Kidney epithelial cell (primary cell): ENCODE measurements around the gene CD82. TPM values are rescaled to one million over a fixed set of nuclear protein-coding genes. Genes with fewer than 3 reads are reported as not detected.

Experiments
- DNase-seq: peaks from one replicate; pipeline ENCODE4 v3.0.0-alpha.2; 2010; ENCODE audit warnings: low read depth
- H3K27me3 ChIP-seq: 2 replicates; pipeline ENCODE4 v1.6.0; 2011; ENCODE audit warnings: low read length; ENCODE audit not compliant: control insufficient read depth, insufficient read depth
- H3K36me3 ChIP-seq: 2 replicates; pipeline ENCODE4 v1.5.1; 2011; ENCODE audit warnings: low read length; ENCODE audit not compliant: control insufficient read depth, insufficient read depth
- H3K4me3 ChIP-seq: 2 replicates; pipeline ENCODE4 v1.5.1; 2011; ENCODE audit warnings: low read depth, mild to moderate bottlenecking, control low read depth, low read length
- total RNA-seq: library from RNA; depleted of rRNA; stranded (reverse); fragments of >200 nt; gene quantifications from 2 replicates; pipeline ENCODE4 v1.2.3, GENCODE V29; 2015
- TF ChIP-seq, protein P1 (sequence below): IDR thresholded peaks from 2 replicates; pipeline ENCODE4 v1.5.1; 2011; ENCODE audit warnings: mild to moderate bottlenecking, moderate library complexity, low read length, control low read depth, inconsistent platforms; ENCODE audit not compliant: insufficient read depth, poor library complexity, severe bottlenecking

CD82 gene
- total RNA-seq: 46.1 and 47.3 TPM in 2 replicates

DNA sequence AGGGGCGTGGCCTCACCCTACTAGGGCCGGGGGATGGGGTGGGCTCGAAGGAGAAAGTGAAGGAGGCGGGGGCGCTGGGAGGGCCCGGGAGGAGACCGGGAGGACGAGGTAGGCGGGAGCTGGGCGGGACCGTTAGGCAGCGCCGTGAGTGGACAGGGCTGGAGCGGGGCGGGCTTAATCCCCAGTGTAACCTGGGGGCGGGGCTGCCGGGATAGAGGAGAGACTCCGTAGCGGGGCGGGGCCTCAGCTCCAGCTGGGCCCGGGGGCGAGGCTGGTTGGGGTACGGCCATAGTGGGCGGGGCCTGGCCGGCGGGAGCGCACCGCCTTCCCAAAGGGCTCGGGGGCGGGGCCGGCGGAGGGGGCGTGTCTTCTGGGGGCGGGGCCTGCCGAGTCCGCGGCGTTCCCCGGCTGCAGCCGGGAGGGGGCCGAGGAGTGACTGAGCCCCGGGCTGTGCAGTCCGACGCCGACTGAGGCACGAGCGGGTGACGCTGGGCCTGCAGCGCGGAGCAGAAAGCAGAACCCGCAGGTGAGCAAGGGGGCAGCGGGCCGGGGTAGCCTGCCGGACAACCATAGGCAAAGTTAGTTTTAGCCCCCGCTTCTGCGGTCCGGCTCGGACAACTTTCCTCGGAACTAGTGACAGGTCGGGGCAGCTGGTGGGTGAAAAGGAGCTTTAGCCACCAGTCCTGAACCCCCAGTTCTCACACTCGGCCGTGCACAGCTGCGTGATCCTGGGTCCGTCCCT, at the start of gene CD82:
CD82 (plus strand) TSS at position 453 of the 742 bp plus-strand sequence. CDS start 29,000 bp downstream, outside the sequence.
- TF ChIP-seq, protein P1, sequence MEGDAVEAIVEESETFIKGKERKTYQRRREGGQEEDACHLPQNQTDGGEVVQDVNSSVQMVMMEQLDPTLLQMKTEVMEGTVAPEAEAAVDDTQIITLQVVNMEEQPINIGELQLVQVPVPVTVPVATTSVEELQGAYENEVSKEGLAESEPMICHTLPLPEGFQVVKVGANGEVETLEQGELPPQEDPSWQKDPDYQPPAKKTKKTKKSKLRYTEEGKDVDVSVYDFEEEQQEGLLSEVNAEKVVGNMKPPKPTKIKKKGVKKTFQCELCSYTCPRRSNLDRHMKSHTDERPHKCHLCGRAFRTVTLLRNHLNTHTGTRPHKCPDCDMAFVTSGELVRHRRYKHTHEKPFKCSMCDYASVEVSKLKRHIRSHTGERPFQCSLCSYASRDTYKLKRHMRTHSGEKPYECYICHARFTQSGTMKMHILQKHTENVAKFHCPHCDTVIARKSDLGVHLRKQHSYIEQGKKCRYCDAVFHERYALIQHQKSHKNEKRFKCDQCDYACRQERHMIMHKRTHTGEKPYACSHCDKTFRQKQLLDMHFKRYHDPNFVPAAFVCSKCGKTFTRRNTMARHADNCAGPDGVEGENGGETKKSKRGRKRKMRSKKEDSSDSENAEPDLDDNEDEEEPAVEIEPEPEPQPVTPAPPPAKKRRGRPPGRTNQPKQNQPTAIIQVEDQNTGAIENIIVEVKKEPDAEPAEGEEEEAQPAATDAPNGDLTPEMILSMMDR: no peak
- peak; percentile 85 for DNase-seq

GRCh38 chr11:44516688-44517507, 48.6 kb upstream of the CD82 start:
- TF ChIP-seq, protein P1: no peak
- H3K4me3 ChIP-seq: no peak overlapping the region
- no peaks in the 10 kb centered on the region for H3K36me3 ChIP-seq
- DNase-seq: no peak
- H3K27me3 ChIP-seq: peaks cover 22% of the 10 kb centered on the region

More for the DNA sequence above, at the start of gene CD82:
- Histone ChIP-seq H3K27me3 (no peaks in the 10 kb centered on the region), H3K36me3 (no peaks in the 10 kb centered on the region), H3K4me3 (peak within 1 kb of the TSS; percentile 62)

GRCh38 chr11:44517541-44517940, 47.9 kb upstream of the CD82 start:
- no peak overlapping the region for H3K4me3 ChIP-seq
- no peak for DNase-seq
- H3K27me3 ChIP-seq: peaks cover 22% of the 10 kb centered on the region
- TF ChIP-seq, protein P1: no peak
- no peaks in the 10 kb centered on the region for H3K36me3 ChIP-seq

GRCh38 chr11:44518968-44519550, 46.4 kb upstream of the CD82 start:
- no peak overlapping the region for H3K4me3 ChIP-seq
- DNase-seq: no peak
- no peaks in the 10 kb centered on the region for H3K36me3 ChIP-seq
- peaks cover 25% of the 10 kb centered on the region for H3K27me3 ChIP-seq
- TF ChIP-seq, protein P1: no peak

GRCh38 chr11:44519989-44520737, 45.3 kb upstream of the CD82 start:
- Histone ChIP-seq H3K27me3 (peaks cover 25% of the 10 kb centered on the region), H3K36me3 (no peaks in the 10 kb centered on the region), H3K4me3 (no peak overlapping the region)
- TF ChIP-seq, protein P1: no peak
- no peak for DNase-seq
